Loucy (cell line): ENCODE results near the gene ZNF593OS.

Experiments used
- EZH2phosphoT487 ChIP-seq: fragments of 200-600 bp; IDR thresholded peaks from 2 replicates; pipeline ENCODE4 v1.6.1; 2018; ENCODE audit warnings: antibody characterized with exemption, mild to moderate bottlenecking, moderate library complexity, borderline replicate concordance
- TF ChIP-seq, protein P1 (sequence below): fragments of 200-600 bp; sonication (generic); conservative IDR thresholded peaks from 2 replicates; pipeline ENCODE4 v1.5.1; 2014; ENCODE audit warnings: mild to moderate bottlenecking, antibody characterized with exemption, low read length

DNA sequence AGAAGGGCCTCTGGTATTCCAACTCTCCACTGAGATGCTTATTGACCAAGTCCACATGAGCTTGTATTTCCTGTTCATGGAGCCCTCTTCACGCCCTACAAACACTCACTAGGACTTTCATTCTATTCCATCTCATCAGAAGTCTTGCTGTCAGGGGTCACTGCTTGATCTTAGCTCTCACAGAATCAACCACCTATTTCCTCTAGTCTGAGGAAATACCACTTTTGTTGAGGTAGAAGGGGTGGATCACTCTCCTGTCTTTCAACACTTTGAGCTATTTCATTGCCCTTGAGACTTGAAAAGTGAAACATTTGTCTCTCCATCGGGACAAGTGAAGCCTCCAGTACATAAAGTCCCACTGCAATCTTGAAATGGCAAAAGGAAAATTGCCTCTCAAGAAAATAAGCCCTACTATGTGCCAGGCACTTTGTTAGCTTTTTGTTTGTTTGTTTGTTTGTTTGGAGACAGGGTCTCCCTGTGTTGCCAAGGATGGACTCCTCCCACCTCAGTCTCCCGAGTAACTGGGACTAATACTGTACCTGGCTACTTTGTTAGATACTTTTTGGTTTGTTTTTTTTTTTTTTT is 32.6 kb downstream of the ZNF593OS start:
- no peak for TF ChIP-seq EZH2phosphoT487
- TF ChIP-seq, protein P1, sequence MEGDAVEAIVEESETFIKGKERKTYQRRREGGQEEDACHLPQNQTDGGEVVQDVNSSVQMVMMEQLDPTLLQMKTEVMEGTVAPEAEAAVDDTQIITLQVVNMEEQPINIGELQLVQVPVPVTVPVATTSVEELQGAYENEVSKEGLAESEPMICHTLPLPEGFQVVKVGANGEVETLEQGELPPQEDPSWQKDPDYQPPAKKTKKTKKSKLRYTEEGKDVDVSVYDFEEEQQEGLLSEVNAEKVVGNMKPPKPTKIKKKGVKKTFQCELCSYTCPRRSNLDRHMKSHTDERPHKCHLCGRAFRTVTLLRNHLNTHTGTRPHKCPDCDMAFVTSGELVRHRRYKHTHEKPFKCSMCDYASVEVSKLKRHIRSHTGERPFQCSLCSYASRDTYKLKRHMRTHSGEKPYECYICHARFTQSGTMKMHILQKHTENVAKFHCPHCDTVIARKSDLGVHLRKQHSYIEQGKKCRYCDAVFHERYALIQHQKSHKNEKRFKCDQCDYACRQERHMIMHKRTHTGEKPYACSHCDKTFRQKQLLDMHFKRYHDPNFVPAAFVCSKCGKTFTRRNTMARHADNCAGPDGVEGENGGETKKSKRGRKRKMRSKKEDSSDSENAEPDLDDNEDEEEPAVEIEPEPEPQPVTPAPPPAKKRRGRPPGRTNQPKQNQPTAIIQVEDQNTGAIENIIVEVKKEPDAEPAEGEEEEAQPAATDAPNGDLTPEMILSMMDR: no peak
